IPS-NIHi11 (cell line): ENCODE results near the gene SIPA1L3.

Source experiments
- DNase-seq: peaks from one replicate; pipeline ENCODE4 v3.0.0; 2012; ENCODE audit warnings: mixed read lengths, low spot score

SIPA1L3 gene

DNA sequence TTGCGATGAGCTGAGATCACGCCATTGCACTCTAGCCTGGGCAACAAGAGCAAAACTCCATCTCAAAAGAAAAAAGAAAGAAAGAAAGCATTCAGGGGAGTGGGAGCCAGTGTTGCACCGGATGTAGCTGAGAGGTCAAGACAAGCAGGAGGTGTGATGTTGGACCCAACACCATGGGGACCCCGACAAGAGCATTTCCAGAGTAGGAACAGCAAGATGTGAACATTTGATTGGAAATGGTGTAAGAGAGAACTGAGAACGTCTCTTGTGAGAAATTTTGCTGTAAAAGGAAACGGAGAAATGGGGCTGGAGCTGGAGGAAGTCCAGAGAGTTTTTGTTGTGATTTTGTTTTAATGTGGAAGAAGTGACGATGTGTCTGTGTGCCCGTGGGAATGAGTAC, 332.8 kb downstream of the SIPA1L3 start:
- no peak for DNase-seq

DNA sequence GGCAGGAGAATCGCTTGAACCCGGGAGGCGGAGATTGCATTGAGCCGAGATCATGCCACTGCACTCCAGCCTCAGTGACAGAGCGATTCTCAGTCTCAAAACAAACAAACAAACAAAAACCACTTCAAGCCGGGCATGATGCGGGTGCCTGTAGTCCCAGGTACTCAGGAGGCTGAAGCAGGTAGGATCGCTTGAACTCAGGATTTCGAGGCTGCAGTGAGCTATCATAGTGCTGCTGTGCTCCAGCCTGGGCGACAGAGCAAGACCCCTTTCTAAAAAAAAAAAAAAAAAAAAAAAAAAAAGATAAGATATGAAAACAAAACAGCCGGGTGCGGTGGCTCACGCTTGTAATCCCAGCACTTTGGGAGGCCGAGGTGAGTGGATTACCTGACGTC, 336.3 kb downstream of the SIPA1L3 start:
- no peak for DNase-seq

DNA sequence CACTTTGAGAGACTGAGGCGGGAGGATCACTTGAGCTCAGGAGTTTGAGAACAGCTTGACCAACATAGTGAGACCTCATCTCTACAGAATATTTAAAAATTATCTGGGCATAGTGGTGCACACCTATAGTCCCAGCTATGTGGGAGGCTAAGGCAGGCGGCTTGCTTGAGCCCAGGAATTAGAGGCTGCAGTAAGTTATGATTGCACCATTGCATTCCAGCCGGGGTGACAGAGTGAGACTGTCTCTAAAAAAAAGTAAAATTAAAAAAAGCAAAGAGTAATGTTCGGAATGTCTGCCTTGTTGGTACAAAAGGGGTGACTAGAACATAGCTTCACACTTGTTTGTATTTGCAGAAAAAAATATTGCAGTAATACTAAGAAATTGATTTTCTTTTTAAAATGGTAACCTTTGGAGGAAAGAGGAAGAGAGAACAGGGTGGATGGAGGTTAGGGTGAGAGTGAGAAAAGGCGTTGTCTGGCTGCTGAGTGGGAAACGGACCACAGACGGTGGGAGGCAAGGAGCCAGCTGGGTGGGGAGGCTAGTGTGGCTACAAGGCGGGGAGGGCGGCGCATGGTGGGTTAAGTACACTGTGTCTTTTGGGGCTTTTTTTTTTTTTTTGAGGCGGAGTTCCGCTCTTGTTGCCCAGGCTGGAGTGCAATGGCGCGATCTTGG, 339.0 kb downstream of the SIPA1L3 start:
- no peak for DNase-seq

DNA sequence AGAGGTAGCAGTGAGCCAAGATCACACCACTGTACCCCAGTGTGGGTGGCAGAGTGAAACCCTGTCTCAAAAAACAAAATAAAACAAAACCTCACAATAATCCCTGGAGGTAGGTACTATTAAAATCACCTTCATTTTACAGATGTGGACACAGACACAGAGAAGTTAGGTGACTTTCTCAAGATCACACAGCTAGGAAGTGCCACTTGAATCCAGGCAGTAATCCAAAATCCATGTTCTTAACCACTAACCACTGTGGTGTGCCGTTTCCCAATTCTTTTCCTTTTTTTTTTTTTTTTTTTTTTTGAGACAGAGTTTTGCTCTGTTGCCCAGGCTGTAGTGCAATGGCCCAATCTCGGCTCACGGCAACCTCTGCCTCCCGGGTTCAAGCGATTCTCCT, 340.1 kb downstream of the SIPA1L3 start:
- DNase-seq, result no peak

DNA sequence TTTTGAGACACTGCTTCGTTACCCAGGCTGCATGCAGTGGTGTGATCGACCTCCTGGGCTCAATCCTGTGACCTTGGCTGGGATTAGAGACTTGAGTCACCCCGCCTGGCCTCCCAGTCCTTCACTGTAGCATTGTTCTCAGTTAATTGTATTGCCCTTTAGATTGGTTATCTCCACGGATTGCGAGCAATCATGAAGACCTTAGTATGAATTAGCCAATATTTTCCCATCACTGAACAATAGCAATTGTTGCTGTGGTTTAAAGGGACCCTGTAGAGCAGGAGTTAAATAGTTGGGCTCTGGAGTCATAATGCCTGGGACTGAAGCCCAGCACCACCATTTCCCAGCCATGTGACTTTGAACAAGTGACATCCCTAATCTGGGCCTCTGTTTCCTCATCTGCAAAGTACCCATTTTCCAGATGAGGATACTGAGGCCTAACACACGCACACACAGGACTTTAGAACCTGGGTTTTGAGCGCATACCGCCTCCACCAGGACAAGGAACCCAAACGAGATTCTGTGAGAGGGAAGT, 340.8 kb downstream of the SIPA1L3 start:
- no peak for DNase-seq

DNA sequence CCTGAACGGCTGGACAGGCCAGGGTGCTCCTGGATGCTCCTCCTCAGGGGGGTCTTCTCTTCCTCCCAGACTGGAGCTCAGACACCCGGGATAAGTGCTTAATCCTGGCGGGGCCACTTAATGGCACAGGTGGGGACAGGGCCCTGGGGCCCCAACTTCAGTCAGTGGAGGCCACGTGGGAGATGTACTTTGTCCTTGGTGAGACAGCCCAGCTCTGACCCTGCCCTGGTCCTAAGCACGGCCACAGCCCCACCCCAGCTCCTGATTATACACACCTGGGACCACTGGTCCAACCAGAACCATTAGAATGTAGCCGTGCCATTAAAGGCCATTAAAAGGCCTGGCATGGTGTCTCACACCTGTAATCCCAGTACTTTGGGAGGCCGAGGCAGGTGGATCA, 341.4 kb downstream of the SIPA1L3 start:
- DNase-seq, result no peak

DNA sequence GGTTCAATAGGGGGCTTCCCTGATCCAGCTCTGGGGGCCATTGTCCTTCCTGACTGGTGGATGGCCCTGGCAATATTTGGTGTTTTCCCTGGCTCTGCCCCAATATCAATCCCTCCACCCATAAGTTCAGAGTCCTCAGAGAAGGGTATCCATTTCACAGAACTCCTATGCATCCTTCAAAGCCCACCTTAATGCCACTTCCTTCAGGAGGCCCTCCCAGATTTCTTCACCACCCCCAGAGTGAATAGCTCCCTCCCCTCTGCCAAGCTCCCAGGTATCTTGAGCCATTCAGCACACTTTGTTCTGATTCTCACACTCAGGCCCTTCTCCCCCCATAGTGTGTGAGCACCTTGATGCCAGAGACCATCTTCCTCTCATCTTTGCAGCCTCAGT, 343.4 kb downstream of the SIPA1L3 start:
- DNase-seq, result no peak

DNA sequence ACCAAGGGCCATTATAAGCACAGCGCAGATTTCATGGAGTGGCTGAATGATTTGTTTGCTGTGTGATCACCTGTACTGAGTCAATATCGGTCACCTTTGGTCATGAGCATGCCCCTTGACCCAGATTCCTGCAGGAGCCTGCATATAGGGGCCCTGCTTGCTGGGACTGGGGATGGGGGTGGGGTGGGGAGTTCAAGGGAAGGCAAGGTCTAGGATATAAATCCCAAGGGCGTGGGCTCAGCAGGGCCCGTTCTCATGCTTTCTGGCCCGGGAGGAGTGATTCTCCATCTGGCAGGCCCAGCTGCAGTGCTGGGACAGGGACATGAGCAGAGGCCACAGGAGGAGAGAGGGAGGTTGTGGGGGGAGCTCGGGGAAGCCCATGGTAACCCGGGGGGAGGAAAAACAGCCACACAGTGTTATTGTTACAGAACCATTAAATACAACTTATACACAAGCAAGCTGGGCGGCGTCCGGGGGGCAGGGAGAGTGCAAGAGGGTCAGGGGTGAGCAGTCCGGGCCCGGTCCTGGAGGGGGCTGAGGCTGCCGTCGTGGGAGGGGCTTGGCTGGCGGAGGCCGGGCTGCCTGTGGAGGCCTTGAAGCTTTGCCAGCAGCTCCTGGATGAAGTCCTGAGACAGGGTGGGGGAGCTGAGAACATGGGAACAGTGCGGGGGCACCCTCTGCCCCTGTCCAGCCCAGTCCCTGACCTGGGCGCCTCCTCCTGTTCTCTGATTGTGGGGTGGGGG, 344.0 kb downstream of the SIPA1L3 start:
- peak; percentile 39 for DNase-seq

DNA sequence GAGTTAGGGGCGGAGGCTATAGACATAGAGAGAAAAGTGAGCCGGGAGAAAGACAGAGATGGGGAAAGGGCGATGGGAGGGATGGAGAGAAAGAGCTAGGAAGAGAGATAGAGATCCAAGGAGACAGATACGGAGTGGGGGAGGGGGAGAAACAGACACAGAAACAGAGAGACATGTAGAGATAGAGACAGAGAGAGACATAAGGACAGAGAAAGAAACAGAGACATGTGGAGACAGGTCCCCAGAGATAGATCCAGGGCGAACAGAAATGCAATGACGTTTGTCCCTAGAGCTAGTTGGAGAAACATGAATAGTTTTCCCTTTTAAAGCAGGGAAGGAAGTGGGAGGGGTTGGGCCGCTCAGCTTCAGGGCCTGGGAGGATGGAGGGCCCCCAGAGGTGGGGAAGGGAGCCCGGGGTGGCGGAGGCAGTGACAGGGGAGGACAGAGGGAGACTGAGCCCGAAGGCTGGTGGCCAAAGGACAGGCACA, 344.6 kb downstream of the SIPA1L3 start:
- no peak for DNase-seq

DNA sequence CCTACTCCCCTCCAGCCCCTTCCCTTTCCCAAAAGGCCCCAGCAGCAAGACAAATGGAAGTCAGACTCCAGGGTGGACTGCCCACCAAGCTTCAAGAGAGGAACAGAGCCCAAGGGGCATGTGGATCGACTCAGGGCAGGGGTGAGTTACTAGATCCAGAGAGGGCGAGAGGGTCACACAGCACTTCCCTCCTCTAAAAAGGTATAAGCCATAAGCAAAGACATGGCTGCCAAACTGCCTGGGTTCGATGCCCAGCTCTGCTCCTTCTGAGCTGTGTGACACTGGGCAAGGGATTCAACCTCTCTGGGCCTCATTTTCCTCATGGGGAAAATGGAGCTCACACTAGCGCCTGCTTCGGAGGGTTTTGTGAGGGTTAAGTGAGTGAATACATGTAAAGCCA, 345.4 kb downstream of the SIPA1L3 start:
- no peak for DNase-seq

DNA sequence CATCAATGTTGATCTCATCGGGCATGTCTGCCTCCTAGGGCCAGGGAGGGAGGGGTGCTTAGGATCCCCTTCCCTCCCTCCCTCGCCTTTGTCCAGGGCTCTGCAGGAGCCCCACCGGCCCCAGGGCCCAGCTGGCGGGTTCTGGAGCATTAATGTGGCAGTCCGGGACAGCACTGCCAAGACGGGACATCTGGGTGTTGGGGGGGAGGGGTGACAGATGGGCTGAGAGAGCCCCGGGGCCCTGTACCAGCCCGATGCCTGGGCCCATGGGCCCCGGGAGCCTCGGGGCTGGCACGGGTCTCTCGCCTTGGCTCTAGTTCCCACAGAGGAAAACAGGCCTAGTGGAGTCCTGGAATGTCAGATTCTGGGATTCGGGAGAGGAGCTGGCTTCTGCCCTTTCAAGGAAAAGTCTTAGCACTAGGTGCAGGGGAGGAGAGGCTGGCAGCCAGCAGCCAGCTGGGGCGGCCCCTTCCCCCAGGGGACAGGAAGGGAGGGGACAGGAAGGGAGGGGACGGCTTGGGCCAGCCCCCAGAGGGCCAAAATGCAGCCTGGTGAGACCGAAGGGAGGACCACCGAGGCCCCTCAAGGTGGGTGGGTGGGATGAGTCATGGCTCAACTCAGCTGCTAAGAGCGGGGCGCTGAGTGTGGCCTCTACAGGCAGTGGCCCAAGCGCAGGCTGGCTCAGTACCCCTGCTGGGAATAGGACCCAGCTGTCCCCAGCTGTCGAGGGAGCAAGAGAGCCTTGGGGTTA, 346.1 kb downstream of the SIPA1L3 start:
- DNase-seq, result no peak

DNA sequence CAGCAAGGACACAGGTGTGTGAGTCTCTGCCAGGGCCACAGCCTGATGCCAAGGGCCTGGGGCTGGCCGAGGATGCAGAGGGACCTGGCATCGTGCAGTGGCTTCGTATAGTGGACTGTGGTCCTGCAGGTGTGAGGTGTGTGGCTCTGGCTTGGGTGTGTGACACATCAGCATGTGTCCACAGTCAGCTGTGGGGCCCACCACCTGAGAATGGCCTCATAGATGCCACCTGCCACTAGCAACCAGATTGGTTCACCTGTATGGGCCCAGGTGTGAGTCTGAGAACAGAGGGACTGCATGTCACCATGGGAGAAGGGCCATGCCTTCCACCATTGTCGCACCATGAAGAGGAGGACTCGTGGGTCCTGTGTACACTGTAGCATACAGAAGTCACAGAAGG, 346.8 kb downstream of the SIPA1L3 start:
- DNase-seq, result no peak

DNA sequence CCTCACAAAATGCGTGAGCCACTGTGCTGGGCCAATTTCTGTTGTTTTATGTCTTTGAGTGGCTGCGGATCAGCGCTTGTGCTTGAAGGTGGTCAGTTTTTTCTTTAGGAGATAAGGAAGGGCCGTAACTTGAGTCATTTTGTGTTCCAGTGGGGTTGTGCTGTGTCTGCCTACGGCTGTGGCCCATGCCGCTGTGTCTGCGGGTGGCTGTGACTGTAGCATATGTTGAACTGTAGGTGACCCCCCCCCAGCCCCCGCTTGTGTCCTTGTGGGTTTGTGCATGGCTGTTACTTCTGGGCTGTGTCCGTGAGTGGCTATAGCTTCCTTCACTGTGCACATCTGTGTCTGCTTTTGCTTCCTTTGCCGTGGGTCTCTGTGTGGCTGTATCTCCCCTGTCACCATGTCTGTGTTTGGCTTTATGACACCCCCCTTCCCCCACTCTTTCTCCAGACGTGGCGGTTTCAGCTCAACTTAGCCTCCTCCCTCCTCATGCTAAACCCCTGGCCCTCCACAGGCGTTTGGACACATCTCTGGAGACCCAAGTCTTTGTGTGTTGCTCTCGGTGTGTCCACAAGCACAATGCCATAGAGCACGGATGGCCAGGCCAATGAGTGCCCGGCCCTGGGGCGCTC, 348.5 kb downstream of the SIPA1L3 start:
- no peak for DNase-seq
